Esophagus mucosa (tissue), 1 donor: ENCODE data around the gene ERCC6L2. TPM values are rescaled to one million over a fixed set of nuclear protein-coding genes. Genes with fewer than 3 reads are reported as not detected.

ENCODE experiments used
- ATAC-seq: fragments of 200-7000 bp; cut with Tn5 transposase; one replicate; pipeline ENCODE4 v1.9.1; 2020
- total RNA-seq: library from RNA; stranded (reverse); gene quantifications from one replicate; pipeline ENCODE4 v1.2.4, GENCODE V29; 2023
- donor health status: DM: yes; HTN: yes; CAD: no.

Gene ERCC6L2
- total RNA-seq, 1 donor from 2014 or later = 18.2 TPM

- no peak for ATAC-seq
These were observed 10.5 kb upstream of the ERCC6L2 start for GRCh38 chr9:95864852-95865580.

DNA sequence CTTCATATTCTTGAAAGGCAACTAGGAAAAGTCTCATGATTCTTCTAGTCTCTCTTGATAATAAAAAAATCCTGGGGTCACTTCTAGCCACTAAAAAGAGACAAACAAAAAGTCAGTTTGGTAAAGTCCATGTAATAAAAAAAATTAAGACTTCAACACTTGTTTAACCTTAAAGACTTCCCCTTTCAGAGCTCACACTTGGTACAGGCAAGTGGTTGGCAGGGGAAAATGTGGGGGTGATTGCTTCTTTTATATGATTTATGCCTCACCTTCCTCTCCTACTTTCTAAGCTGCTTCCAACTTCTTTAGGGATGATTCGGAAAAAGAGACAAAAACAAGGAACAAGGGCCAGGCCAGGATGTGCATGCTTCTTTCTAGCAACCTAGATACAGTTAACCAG lies 5.1 kb upstream of the ERCC6L2 start:
- no peak for ATAC-seq

- ATAC-seq = no peak
These were observed 4.6 kb upstream of the ERCC6L2 start for GRCh38 chr9:95870906-95871305.

GRCh38 chr9:95874303-95874988 lies 1.0 kb upstream of the ERCC6L2 start:
- no peak for ATAC-seq

DNA sequence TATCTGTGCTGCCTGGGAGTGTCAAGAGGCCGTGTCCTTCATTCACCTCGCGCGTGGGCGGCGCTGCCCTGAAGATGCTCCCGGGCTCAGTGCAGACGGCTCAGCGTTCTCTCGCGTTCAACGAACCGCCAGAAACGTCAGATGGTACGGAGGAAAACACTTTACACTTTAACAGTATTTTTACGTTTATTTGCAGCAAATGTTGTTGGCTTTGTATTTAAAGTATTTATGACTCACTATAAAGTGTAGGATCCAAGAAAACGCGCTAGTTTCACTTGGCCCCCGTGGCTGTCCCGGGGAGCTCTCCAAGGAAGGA lies 544 bp upstream of the ERCC6L2 start:
- peak; percentile 62 for ATAC-seq

GRCh38 chr9:95876138-95876444 lies 600 bp downstream of the ERCC6L2 start:
- no peak for ATAC-seq

DNA sequence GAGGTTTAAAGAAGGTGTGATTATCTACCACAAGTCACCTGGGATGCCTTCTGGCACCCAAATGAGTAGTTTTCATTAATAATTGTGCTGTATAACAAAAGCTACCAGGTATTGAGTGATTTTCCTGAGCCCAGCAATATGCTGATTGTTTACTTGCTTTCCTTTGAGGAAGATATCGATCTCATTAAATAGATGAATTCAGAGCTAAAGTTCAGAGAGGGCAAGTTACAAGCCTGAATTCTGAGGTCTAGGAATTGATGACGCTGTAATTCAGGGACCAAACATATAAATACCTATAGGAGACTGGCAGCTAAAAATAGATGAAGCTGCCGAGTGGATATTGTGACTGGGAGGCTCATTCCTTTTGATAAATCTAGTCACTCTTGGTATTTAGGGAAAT lies 1.1 kb downstream of the ERCC6L2 start:
- no peak for ATAC-seq

DNA sequence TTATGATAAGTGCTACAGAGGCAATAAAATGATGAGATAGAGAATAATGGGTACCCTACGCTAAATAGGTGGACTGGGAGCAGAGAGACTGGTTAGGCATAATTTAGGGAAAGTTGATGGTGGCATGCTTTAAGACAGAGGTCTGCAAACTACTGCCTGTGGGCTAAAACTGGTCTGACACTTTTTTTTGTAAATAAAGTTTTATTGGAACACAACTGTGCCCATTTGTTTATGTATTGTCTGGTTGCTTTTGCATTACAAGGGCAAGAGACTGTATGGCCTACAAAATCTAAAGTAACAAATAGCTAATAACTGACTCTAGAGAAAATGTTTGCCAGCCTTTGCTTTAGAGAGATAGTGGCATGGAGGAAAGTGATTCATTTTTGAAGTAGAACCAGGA lies 2.5 kb downstream of the ERCC6L2 start:
- no peak for ATAC-seq

DNA sequence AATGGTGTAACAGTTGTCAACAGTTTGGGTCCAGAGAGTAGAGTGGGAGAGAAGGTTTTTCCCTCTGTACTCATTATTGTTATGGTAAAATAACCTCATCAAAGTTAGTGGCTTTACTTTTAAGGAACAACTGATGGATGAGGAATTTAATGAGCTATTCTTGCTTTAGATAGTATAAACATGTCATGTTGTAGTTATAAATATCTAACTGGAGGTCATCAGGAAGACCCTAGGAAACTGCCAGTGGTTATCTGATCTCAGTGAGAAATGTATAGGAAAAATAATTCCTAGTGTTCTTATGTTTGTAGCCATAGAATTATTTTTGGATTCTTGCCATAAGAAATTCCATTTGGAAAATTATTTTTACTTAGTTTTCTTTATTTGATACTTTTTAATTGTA lies 4.1 kb downstream of the ERCC6L2 start:
- ATAC-seq = no peak

DNA sequence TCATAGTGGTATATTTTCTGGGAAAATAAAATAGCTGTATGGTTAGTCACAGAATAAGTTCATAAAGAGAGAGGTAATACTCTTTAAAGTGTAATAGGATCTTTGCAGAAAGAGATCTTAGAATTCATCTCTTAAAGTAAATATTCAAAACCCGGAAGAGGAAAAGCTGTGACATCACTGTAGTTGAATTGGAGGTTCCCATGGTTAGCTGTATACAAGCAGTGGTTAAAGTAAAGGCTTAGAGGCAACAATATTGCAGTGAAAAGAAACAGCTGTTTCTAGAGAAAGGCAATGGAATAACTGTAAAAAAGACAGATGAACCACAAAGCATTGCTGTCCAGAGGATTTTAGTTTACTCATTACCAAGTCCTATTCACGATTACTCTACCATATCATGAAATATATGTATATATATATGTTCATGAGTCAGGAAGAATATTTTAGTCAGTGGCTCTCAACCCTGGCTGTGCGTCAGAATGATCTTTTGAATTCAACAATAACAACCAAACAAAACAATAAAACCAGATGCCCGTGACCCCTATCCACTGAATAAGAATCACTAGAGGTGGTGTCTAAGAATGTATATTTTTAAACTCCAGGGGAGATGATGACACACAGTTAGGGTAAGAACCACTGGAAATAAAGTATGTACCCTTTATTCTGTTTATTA lies 4.7 kb downstream of the ERCC6L2 start:
- ATAC-seq = no peak

DNA sequence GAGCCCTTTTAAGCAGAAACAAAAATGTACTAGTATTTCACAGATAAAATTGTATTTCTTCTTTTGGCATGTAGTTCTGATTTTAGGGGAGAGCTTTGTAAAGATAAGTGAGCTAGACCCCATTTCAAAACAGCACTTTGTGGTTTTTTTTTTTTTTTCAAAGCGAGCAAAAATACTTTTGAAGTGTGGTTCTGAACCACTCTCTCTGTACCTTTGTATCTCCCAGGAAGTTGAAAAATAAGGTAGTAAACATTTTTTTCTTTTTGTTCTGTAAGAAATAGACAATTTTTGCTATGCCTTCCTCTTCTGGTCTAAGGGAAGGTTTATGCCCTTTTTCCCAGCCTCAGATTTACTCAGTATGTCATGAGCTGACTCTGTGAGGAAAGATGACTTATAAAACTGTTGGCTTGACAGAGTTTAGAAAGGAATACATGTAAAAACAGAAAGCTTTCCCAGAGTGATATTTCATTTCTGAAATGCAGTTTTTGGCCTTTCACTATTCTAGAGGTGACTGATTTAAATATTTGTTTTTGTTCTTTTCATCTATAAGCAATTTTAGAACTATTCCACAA lies 12.5 kb downstream of the ERCC6L2 start:
- no peak for ATAC-seq

- ATAC-seq = no peak
These were observed 15.1 kb downstream of the ERCC6L2 start for GRCh38 chr9:95890594-95890993.

DNA sequence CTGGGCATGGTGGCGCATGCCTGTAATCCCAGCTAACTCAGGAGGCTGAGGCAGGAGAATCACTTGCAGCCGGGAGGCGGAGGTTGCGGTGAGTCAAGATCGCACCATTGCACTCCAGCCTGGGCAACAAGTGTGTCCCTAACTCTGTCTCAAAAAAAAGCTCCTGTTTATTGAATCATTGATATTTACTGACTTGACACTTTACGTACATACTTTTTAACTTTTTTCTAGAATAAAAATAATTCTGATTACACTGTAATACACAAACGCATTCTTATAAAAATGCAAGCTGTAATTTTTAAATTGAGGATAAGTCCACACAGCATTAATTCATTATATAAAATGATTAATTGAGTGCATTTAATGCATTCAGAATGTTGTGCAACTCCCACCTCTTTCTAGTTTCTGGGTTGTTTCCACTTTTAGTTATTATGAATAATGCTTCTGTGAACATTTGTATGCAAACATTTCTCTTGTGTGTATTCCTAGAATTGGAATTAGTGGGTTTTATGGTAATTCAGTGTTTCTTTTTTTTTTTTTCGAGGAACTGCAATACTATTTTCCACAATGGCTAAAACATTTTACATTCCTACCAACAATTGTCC lies 15.7 kb downstream of the ERCC6L2 start:
- ATAC-seq = no peak

GRCh38 chr9:95892690-95893089 lies 17.2 kb downstream of the ERCC6L2 start:
- ATAC-seq = no peak

DNA sequence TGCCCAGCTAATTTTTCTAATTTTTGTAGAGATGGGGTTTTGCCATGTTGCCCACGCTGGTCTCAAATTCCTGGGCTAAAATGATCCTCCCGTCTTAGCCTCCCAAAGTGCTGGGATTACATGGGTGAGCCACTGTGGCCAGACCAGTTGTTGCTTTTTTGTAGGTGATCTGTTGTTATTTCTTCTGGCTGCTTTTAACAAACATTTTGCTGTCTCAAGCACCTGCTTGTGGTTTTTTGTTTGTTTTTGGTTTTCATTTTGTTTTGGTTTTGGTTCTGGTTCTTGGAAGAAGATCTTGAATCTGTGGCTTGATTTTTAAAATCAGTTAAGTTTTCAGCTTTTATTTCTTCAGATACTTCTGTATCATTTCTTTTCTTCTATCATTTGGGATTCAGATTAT lies 21.1 kb downstream of the ERCC6L2 start:
- ATAC-seq = no peak

DNA sequence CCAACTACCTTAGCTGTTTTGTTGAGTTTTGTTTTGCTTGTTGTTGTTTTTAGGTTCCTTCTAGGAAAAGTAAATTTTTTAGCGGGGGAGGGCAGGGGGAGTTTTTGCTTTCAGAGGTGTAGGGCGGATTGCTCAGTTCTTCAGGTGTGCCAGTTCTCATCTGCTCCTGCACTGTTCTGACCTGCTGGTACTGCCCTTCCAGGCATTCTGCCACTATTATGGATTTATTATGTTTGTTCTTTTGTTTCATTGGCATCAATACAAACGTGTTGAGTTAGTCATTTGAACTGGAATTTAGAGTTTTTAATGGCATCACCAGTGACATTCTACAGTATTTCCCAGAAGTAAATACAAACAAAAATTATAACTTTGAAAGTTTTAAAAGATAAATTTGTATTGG lies 26.0 kb downstream of the ERCC6L2 start:
- peak; percentile 76 for ATAC-seq

GRCh38 chr9:95903398-95903797 lies 27.9 kb downstream of the ERCC6L2 start:
- ATAC-seq = no peak

DNA sequence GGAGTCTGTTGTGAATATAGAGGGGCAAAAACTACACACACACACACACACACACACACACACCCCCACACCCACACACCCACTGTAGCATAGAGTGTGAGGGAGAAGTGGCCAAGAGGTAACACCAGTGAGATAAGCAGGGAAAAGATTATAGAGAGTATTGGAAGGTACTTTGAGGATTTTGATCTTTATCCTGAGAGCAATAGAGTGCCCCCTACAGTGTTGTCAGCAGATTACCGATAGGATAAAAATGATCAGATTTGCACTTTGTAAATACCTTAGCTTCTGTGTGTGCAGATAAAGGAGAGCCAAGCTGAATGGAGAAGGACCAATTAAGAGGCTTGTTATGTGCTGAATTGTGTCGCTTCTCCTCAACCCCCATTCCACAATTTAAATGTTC lies 32.3 kb downstream of the ERCC6L2 start:
- ATAC-seq = no peak

- ATAC-seq = no peak
These were observed 34.7 kb downstream of the ERCC6L2 start for GRCh38 chr9:95910023-95910707.

- no peak for ATAC-seq
These were observed 35.4 kb downstream of the ERCC6L2 start for GRCh38 chr9:95910770-95911340.

DNA sequence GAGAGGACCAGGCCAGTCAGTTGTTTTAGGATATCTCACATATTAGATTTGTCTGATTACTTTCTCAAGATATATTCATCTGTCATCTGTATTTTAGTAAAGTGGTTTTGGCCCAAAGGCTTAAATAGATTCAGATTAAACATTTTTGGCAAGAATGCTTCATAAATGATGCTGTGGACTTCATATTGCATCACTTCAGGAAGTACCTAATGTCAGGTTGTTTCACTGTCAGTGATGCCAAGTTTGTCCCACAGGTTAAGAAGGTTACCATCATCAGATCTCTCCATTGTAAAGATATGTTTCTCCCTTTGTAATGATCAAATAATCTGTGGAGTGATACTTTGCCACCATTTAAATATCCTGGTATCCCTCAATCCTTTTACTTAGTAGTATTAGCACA lies 37.3 kb downstream of the ERCC6L2 start:
- no peak for ATAC-seq

- no peak for ATAC-seq
These were observed 44.5 kb downstream of the ERCC6L2 start for GRCh38 chr9:95920017-95920416.

DNA sequence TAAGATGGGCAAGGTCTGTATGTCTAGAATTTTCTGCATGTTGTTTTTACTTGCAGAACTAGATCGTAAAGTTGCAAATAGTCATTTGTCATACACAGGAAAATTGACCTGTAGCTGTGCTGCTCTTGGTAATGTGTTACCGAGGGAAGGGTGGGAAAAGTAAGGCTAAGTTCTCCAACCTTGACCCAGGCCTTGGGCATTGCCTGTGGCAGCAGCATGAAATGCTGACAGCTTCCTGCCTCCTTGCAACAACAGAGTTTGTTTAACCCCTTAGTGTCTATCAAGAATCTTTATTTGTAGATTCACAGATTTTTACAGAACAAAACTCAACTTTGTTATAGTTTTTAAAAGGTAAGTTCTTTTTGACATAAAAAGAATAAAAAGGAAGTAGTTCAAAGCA lies 48.3 kb downstream of the ERCC6L2 start:
- ATAC-seq = no peak
